ENCODE results near the gene HMGCS1. TPM values are rescaled to one million over a fixed set of nuclear protein-coding genes. Genes with fewer than 3 reads are reported as not detected.

The HMGCS1 gene
- total and polyA plus RNA-seq, 9 of the 15 experiments (the other 6 are each of a cell fraction or from before 2014, with no cell fraction given), result 43.7 to 337 (median 111) TPM

- TF ChIP-seq CTCF (IDR thresholded peaks at IDR 0.05 in 2 of 3, conservative IDR thresholded peaks at IDR 0.05 in 1 of 3; ENCODE audit: insufficient read depth in 2 of 3, low read depth in 1 of 3, low read length in 3 of 3) (peak in 1 of 3 experiments; percentile 29; a peak in 1 of 6 replicates), BACH1 (tag; IDR thresholded peaks at IDR 0.05) (no peak), ADNP (tag; IDR thresholded peaks at IDR 0.05) (no peak), HLTF (IDR thresholded peaks at IDR 0.05) (0 out of 2 replicates have a peak, but pooled peaks have one; percentile 26), KHSRP (IDR thresholded peaks at IDR 0.05) (no peak), ZNF311 (CRISPR knock-in tag; IDR thresholded peaks at IDR 0.05) (no peak), ZNF511 (CRISPR knock-in tag; IDR thresholded peaks at IDR 0.05) (peak; percentile 57; the same call in 1 of the 2 replicates), ZNF589 (CRISPR knock-in tag; IDR thresholded peaks at IDR 0.05; ENCODE audit: low read depth) (no peak), KLF10 (CRISPR knock-in tag; IDR thresholded peaks at IDR 0.05) (no peak), DDX20 (tag; IDR thresholded peaks at IDR 0.05; ENCODE audit: low read depth) (no peak), THRAP3 (IDR thresholded peaks at IDR 0.05; ENCODE audit: borderline replicate concordance) (no peak), MTA3 (IDR thresholded peaks at IDR 0.05; ENCODE audit: borderline replicate concordance) (peak; percentile 96), CBX8 (IDR thresholded peaks at IDR 0.05; ENCODE audit: borderline replicate concordance, extremely low read depth, low read depth, low read length, poor library complexity, severe bottlenecking) (no peak), COPS2 (conservative IDR thresholded peaks at IDR 0.05) (peak; percentile 100), PRMT5 (CRISPR knock-in tag; IDR thresholded peaks at IDR 0.05) (no peak), ASH1L (IDR thresholded peaks at IDR 0.05; ENCODE audit: borderline replicate concordance, low read depth, partially characterized antibody) (peak; percentile 99), DNMT1 (IDR thresholded peaks at IDR 0.05) (no peak), FOS (IDR thresholded peaks at IDR 0.05; ENCODE audit: extremely low read depth, insufficient read length) (peak; percentile 98), PYGO2 (tag; IDR thresholded peaks at IDR 0.05) (no peak)
- TF ChIP-seq, protein P1, sequence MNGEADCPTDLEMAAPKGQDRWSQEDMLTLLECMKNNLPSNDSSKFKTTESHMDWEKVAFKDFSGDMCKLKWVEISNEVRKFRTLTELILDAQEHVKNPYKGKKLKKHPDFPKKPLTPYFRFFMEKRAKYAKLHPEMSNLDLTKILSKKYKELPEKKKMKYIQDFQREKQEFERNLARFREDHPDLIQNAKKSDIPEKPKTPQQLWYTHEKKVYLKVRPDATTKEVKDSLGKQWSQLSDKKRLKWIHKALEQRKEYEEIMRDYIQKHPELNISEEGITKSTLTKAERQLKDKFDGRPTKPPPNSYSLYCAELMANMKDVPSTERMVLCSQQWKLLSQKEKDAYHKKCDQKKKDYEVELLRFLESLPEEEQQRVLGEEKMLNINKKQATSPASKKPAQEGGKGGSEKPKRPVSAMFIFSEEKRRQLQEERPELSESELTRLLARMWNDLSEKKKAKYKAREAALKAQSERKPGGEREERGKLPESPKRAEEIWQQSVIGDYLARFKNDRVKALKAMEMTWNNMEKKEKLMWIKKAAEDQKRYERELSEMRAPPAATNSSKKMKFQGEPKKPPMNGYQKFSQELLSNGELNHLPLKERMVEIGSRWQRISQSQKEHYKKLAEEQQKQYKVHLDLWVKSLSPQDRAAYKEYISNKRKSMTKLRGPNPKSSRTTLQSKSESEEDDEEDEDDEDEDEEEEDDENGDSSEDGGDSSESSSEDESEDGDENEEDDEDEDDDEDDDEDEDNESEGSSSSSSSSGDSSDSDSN (IDR thresholded peaks at IDR 0.05; ENCODE audit: borderline replicate concordance in 1 of 2, low read depth in 2 of 2, low read length in 2 of 2), result peak in 1 of 2 experiments; percentile 53; a peak in 1 of 4 replicates
- TF ChIP-seq, protein P2, sequence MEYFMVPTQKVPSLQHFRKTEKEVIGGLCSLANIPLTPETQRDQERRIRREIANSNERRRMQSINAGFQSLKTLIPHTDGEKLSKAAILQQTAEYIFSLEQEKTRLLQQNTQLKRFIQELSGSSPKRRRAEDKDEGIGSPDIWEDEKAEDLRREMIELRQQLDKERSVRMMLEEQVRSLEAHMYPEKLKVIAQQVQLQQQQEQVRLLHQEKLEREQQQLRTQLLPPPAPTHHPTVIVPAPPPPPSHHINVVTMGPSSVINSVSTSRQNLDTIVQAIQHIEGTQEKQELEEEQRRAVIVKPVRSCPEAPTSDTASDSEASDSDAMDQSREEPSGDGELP (CRISPR knock-in tag; IDR thresholded peaks at IDR 0.05; ENCODE audit: borderline replicate concordance), result peak; percentile 78
Observed at GRCh38 chr5:43313035-43313853, at the start of gene HMGCS1 (continued).
